ENCODE data around the gene P2RX4. TPM values are rescaled to one million over a fixed set of nuclear protein-coding genes. Genes with fewer than 3 reads are reported as not detected.
A peak's percentile ranks its signal among the peaks of the same experiment; 100 is the strongest.

Gene P2RX4
- total RNA-seq, 1 donor from 2014 or later = 20.7 TPM

DNA sequence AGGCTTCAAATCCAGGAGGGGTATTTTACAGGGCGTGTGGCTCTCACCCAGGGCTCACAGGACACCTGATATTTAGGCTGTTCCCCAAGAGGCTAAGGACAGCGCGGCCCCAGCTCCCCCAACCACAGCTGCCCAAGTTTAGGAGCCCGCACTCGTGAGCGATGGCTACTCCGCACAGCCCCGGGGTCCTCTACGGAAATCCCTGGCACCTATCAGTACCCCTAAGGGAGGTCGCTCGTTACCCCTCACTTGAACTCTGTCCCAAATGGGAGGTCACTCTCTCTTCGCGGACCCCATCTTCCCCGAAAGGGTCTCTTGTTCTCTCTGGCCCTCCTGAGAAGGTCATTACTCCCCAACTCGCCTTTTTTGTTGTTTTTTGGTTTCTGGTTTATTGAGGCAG, 708 bp upstream of the P2RX4 start:
- no peaks in the 10 kb centered on the region for H3K27me3 Mint-ChIP-seq (ENCODE audit: low read depth)
- TF ChIP-seq, protein P1, sequence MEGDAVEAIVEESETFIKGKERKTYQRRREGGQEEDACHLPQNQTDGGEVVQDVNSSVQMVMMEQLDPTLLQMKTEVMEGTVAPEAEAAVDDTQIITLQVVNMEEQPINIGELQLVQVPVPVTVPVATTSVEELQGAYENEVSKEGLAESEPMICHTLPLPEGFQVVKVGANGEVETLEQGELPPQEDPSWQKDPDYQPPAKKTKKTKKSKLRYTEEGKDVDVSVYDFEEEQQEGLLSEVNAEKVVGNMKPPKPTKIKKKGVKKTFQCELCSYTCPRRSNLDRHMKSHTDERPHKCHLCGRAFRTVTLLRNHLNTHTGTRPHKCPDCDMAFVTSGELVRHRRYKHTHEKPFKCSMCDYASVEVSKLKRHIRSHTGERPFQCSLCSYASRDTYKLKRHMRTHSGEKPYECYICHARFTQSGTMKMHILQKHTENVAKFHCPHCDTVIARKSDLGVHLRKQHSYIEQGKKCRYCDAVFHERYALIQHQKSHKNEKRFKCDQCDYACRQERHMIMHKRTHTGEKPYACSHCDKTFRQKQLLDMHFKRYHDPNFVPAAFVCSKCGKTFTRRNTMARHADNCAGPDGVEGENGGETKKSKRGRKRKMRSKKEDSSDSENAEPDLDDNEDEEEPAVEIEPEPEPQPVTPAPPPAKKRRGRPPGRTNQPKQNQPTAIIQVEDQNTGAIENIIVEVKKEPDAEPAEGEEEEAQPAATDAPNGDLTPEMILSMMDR (IDR thresholded peaks at IDR 0.05) = no peak
- peak overlapping the region; percentile 27 for H3K27ac Mint-ChIP-seq (ENCODE audit: unreplicated experiment)
- H3K4me1 Mint-ChIP-seq (ENCODE audit: low read depth) = peaks cover 18% of the 10 kb centered on the region
- DNase-seq (ENCODE audit: low spot score) = no peak
- H3K9me3 Mint-ChIP-seq (ENCODE audit: low read depth) = no peaks in the 10 kb centered on the region
- no peaks in the 10 kb centered on the region for H3K36me3 Mint-ChIP-seq (ENCODE audit: low read depth)
- peak overlapping the region; percentile 74 for H3K4me3 Mint-ChIP-seq (ENCODE audit: unreplicated experiment)

DNA sequence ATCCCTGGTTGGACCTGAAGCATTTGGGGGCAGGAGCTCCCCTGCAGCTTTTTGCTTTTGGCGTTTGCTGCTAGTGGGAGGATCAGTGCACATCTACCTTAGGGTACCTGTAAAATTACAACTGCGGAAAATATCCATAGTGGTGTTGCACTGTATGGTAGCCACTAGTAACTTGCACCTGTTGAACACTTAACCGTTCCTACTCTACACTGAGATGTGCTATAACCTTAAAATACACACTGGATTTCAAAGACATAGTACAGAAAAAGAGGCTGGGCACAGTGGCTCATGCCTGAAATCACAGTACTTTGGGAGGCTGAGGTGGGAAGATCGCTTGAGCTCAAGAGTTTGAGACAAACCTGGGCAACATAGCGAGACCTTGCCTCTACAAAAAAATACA, 2.9 kb downstream of the P2RX4 start:
- H3K4me1 Mint-ChIP-seq (ENCODE audit: low read depth) = peaks cover 25% of the 10 kb centered on the region
- TF ChIP-seq, protein P1 (IDR thresholded peaks at IDR 0.05) = no peak

DNA sequence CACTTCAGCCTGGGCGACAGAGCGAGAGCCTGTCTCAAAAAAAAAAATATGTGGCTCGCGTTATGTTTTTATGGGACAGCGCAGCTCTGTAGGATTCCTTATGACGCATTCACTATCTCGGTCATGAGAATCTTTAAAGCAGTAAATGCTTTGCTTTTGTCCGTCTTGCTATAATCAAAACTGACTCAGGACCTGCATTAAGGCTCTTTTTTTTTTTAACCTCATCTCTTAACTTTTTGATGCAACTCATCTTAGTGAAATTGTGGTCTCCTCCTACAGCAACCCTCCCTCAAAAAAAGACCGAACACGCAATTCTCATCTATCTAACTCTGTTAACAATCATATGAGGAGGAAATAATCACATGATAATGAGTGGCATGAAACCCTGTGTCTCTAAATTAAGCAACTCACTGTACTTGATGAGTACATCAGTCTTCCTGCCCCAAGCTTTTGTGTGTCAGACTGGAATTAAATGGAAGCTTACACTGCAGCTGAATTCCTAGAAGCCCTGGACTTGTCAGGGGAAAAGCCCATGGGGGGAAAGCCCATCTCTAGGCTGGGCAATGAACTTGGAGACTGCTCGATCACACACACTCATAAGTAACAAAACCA, 4.3 kb downstream of the P2RX4 start:
- TF ChIP-seq, protein P1 (IDR thresholded peaks at IDR 0.05) = no peak
- no peak overlapping the region for H3K4me3 Mint-ChIP-seq (ENCODE audit: unreplicated experiment)
- no peak for DNase-seq (ENCODE audit: low spot score)
- H3K36me3 Mint-ChIP-seq (ENCODE audit: low read depth) = peaks cover 1% of the 10 kb centered on the region
- peaks cover 23% of the 10 kb centered on the region for H3K4me1 Mint-ChIP-seq (ENCODE audit: low read depth)
- H3K27me3 Mint-ChIP-seq (ENCODE audit: low read depth) = no peaks in the 10 kb centered on the region
- peak overlapping the region; percentile 4 for H3K27ac Mint-ChIP-seq (ENCODE audit: unreplicated experiment)
- no peaks in the 10 kb centered on the region for H3K9me3 Mint-ChIP-seq (ENCODE audit: low read depth)

More for the DNA sequence above, 2.9 kb downstream of the P2RX4 start:
- H3K27me3 Mint-ChIP-seq (ENCODE audit: low read depth) = no peaks in the 10 kb centered on the region
- no peaks in the 10 kb centered on the region for H3K36me3 Mint-ChIP-seq (ENCODE audit: low read depth)
- no peak for DNase-seq (ENCODE audit: low spot score)
- H3K4me3 Mint-ChIP-seq (ENCODE audit: unreplicated experiment) = no peak overlapping the region
- no peak overlapping the region for H3K27ac Mint-ChIP-seq (ENCODE audit: unreplicated experiment)
- H3K9me3 Mint-ChIP-seq (ENCODE audit: low read depth) = no peaks in the 10 kb centered on the region

DNA sequence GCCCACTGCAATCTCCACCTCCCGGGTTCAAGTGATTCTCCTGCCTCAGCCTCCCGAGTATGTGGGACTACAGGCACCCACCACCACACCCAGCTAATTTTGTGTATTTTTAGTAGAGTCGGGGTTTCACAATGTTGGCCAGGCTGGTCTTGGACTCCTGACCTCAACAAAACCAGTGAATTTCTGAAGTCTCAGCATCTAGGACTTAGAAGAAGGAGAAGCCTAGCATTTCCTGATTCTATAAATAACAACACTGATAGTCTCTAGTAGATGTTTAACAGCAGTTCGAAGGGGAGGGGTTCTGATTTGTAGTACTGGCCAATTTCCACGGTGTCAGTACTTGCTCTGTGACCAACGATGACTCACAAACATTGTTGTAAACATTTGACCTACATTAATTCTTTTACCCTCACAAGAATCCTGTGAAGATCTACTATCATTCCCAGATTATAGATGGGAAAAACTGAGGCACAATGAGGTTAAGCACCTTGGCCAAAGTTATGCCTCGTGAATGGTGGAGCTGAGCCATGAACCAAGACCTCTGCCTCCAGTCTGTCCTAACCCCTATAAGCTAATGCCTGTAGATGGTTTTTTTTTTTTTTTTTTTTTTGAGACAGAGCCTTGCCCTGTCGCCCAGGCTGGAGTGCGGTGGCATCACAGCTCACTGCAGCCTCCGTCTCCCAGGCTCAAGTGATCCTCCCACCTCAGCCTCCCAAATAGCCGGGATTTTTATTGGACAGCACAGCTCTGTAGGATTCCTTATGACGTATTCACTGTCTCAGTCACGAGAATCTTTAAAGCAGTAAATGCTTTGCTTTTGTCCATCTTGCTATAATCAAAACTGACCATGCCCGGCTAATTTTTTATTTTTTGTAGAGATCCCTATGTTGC, 5.2 kb downstream of the P2RX4 start:
- Mint-ChIP-seq H3K27me3 (ENCODE audit: low read depth) (no peaks in the 10 kb centered on the region), H3K9me3 (ENCODE audit: low read depth) (no peaks in the 10 kb centered on the region), H3K27ac (ENCODE audit: unreplicated experiment) (peak overlapping the region; percentile 25), H3K4me3 (ENCODE audit: unreplicated experiment) (no peak overlapping the region), H3K36me3 (ENCODE audit: low read depth) (peaks cover 1% of the 10 kb centered on the region), H3K4me1 (ENCODE audit: low read depth) (peaks cover 20% of the 10 kb centered on the region)
- TF ChIP-seq, protein P1 (IDR thresholded peaks at IDR 0.05) = no peak
- peak; percentile 8 for DNase-seq (ENCODE audit: low spot score)

DNA sequence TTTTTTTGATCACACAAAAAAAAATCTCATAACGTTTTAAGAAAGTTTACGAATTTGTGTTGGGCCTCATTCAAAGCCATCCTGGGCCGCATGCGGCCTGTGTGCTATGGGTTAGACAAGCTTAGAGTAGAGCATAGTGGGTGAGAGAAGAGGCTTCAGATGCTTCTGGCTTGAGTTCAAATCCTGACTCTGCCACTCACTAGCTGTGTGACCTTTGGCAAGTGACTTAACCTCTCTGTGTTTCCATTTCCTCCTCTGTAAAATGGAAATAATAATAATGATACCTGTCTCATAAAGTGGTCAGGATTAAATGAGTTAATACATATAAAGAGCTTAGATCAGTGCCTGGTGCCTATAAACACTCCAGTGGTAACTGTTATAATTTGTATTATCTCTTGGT, 6.2 kb downstream of the P2RX4 start:
- H3K27me3 Mint-ChIP-seq (ENCODE audit: low read depth) = no peaks in the 10 kb centered on the region
- peaks cover 13% of the 10 kb centered on the region for H3K4me1 Mint-ChIP-seq (ENCODE audit: low read depth)
- H3K36me3 Mint-ChIP-seq (ENCODE audit: low read depth) = peaks cover 1% of the 10 kb centered on the region
- H3K9me3 Mint-ChIP-seq (ENCODE audit: low read depth) = no peaks in the 10 kb centered on the region
- TF ChIP-seq, protein P1 (IDR thresholded peaks at IDR 0.05) = no peak
- no peak overlapping the region for H3K4me3 Mint-ChIP-seq (ENCODE audit: unreplicated experiment)
- no peak for DNase-seq (ENCODE audit: low spot score)
- no peak overlapping the region for H3K27ac Mint-ChIP-seq (ENCODE audit: unreplicated experiment)
